ENCODE results near the gene STIM2.
"Not testable (repeated sequence)": the region's sequence is repeated elsewhere in the genome, so short reads cannot be mapped to it uniquely, and the experiment has no call there.

Gene STIM2

DNA sequence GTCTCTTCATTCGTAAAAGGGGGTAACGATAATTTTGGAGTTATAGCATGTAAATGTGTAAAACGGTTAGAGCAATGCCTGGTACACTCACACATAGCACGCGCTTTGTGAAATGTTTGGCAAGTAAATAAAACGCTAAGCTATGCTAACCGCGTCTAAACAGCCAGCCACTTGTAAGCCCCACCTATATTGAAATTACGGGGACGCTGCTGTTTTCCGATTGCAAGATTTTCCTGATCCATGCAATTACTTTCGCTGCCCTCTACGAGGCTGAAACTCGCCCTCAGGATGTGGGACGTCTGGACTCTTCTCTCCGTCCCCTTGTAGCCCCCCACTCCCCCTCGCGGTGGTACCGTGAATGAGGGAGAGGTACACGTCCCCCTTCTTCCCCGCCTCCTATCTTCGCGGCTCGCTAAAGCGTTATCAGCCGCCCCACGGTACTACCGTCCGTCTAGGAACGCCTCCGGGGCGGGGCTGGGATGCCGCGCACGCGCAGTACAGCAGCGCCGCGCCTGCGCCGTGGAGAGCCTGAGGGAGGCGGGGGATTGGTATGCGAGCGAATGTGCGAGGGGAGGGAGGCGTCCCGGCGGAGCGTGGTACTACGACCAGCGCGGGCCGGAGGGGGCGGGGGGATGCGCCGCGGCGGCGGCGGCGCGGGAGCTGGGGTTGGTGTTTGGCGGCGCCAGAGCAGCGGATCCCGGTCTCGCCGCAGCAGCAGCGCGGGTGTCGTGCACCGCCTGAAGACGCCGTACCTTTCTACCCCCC, at the start of gene STIM2:
TSS of gene STIM2 (plus strand) at position 685 of the 765 bp plus-strand sequence.
- DNase-seq, result peak; percentile 94

DNA sequence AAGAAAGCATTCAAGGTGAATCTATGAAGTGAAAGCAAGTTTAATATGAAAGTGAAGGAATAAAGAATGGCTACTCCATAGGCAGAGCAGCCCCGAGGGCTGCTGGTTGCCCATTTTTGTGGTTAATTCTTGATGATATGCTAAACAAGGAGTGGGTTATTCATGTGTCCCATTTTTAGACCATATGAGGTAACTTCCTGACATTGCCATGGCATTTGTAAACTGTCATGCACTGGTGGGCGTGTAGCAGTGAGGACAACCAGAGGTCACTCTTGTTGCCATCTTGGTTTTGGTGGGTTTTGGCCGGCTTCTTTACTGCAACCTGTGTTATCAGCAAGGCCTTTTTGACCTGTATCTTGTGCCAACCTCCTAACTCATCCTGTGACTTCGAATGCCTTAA, 49.1 kb upstream of the STIM2 start:
- DNase-seq, result not testable (repeated sequence)

DNA sequence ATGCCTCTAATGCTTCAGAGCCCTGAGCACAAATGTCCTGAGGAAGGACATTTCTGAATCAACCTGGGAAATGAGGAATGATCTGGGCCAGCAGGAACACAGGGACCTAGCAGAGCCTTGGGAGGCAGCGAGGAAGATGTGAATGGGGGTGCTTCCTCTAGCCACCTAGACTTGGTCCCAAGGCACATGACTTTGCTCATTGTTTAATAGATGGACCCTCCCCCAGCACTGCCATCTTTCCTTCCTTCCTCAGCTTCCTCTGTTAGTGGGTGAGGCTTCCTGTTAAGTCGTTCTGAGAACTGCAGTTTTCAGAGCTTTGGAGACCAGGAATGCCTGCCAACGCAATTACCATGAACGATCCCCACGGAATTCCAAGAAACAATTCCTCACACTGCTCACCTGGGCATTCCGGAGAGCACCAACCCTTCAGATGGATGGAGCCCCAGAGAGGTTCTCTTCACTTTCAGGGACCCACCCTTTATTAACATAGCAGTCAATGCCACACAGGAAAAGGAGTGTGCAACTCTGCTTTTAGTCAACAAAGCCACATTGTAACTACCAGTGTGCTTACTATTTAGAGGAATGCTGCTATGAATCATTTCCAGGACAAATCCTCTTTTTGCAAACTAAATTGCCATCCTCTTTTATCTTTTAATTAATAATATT, 48.5 kb upstream of the STIM2 start:
- no peak for DNase-seq

DNA sequence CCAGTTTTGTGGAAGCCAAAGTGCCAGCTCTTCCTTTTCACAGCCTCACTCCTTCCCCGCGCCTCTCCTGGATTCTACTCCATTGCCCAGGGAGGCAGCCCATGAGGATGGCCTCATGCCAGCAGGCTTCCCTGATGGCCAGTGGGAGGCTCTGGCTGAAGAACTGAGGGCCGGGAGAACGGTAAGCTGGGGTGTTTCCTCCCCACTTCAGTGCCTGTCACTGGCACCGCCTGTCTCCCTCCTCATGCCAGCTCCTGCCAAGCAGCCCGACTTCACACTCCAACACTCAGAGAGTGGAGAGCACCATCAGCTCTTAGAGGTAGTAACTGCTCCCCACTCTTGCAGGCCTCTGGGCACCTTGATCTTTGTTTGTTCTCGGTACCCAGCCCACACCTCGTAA, 46.9 kb upstream of the STIM2 start:
- no peak for DNase-seq

DNA sequence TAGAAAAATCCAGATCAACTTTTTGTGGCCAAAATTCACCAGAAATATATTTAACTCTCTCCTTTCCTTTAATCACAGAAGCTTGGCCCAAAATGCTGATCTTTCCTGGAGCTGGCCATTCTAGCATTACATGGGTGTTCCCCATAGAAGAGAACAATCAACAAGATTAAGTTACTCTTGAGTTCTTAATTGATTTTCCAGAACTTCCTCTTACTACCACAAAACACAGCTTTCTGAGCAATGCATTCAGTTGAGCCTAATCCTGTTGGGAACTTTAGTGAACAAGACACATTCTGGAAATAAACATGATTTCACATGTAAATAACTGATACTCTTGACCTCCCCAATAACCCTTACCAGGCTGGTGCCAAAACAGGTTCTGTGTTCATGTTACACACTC, 45.4 kb upstream of the STIM2 start:
- no peak for DNase-seq

DNA sequence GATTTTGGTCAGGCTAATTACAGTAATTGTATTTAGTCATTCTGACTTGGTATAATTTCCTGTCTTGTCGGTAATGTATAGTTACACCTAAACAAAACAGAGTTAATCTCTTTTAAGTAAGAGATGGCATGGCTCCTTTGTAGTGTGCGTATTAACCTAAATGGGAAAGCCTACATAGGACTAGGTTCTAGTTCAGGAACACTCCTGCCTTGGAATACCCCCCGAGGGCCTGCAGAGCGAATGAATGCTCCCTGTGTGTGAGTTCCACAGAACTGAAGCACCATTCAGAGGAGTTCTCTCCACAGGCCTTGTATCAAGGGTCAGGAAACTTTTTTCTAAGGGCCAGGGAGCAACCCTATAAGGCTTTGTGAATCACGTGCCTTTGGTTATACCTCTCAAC, 44.9 kb upstream of the STIM2 start:
- DNase-seq, result no peak

DNA sequence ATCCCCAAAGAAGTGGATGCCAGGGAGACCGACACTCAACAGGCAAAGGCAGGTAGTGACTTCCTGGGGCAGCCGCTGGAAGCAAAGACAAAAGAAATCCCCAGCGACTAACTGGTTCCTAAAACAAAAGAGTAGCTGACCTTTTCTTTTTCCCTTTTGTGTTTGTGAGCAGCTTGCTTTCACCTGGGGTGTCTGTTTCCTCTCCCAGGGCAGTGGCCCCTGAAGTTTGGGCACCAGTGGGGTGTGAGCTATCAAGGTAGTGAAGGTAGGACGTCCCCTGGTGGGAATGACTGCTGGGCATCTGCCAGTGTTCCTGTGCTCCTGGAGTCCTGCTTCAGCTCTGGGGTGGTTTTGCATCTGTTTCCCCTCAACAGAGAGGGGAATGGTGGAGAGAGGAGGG, 41.6 kb upstream of the STIM2 start:
- DNase-seq, result no peak

DNA sequence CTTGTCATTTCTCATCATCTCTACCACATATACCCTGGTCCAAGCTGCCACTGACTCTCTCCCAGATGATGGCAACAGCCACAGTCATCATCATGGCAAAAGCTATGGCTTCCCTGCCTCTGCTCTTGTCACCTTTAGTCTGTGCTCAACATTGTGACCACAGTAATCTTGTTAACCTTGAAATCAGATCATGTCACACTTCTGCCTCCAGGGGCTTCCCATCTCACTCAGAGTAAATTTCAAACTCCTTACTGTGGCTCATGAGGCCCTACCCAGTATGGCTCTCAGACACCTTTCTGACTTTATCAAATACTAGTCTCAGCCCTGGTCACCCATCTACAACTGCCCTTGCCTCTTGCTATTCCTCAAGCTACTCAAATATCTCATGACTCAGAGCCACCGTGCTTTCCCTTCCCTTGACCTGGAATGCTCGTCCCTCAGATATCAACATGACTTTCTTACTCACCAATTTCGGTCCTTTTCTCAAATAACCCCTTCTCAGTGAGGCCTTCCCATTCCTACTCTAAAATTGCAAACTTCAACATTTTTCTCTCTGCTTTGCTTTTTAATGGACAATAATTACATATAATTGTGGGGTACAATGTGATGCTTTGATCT, 41.1 kb upstream of the STIM2 start:
- DNase-seq, result no peak

DNA sequence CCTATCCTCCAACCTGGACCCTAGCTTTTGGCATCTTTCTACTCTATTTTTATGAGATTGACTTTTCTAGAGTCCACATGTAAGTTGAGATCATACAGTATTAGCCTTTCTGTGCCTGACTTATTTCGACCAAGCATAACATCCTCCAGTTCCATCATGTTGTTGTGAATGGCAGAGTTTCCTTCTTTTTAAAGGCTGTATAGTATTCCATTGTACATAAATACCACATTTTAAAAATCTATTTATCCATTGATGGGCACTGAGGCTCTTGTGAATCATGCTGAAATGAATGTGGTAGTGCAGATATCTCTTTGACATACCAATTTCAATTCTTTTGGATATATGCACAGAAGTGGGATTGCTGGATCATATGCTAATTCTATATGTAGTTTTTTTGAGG, 40.3 kb upstream of the STIM2 start:
- no peak for DNase-seq

DNA sequence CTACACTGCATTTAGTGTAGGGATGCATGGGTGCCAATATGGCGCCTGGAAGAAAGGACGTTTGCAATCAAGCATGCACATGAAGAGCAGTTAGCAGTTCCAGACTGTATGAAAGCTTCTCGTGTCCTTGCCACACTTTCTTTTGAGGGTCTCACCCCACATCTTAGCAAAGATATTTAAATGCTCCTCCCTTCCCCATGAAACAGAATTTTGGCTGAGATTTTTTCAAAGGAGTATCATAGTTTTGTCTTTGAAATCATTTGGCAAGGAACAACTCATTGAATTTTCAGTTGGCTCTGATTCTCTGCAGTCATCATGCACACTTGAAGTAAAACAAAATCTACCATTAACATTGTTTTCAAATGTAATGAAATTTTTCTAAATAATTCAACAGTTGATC, 39.6 kb upstream of the STIM2 start:
- no peak for DNase-seq

DNA sequence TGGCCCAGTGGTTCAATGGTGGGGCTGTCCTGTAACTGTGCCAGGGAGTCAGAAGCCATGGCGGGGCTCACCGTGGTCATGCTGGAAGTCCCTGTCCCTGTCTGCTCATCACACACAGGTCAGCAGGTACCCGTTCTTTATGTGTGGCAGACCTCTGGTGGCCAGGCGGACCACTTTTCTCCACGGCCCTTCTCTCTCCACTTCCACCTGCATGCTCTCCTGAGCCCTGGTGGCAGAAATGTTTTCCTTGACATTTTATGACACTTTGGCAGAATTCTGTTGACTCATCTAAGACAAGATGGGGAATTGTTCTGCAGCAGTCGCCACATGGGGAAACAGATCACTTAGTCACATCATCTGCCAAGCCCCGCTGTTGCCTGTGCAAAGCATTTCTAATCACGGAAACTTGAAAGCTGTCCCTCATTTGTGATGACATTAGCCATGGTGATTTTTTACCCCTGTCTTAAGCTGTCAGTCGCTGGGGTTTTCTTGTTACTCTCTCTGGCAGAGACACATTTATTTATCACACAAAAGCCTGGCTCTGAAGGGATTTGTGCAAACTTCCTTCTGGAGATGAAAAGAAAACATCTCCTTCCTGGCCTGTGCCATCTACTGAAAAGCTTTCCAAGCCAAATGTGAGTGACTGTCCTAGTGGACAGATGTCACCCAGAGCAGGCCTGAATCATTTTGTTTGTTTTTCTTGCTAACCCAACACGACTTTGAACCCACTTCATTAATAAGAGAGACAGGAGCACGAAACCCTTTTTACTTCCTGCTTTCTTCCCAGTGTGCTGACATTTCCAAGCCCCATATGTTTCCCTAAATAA, 38.8 kb upstream of the STIM2 start:
- no peak for DNase-seq

DNA sequence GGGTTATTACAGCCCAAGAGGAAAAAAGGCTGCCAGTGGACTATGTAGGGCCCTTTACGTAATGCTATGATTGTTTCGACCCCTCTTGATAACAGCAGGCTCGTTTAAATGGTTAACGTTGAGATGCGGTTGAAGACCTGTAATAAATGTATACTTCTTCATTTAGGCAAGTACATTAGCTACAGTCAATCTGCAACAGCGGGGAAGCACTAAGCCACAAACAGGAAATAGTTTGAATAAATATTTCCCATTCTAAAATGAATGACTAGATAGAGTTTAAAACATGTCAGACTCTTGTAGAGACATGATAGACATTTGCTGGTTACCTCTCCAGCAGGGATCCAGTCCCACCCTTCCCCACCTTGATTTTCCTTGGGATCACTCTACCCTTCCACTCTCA, 38.1 kb upstream of the STIM2 start:
- no peak for DNase-seq

DNA sequence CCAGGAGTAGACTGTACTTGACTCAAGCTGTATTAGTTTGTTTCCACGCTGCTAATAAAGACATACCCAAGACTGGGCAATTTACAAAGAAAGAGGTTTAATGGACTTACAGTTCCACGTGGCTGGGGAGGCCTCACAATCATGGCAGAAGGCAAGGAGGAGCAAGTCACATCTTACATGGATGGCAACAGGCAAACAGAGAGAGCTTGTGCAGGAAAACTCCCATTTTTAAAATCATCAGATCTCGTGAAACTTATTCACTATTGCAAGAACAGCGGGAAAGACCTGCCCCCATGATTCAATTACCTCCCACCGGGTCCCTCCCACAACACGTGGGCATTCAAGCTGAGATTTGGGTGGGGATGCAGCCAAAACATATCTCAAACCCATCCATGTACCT, 37.7 kb upstream of the STIM2 start:
- DNase-seq, result not testable (repeated sequence)

DNA sequence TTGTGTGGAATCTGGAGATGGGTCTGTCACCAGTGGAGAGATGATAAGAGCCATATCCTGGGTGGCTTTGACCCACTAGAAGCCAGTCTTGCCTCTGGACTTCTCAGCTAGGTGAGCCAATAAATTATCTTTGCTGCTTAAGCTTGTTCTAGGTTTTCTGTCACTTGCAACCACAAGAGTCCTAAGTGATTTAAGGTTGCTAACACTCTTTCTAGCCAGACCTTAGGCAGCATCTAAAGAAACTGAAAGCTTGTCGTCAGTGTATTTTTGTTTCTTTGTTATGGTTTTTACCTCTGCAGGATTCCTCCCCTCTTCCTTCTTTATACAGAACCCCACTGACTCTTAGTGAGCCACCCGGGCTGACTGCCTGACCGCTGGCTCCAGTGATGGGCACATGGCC, 37.1 kb upstream of the STIM2 start:
- no peak for DNase-seq

DNA sequence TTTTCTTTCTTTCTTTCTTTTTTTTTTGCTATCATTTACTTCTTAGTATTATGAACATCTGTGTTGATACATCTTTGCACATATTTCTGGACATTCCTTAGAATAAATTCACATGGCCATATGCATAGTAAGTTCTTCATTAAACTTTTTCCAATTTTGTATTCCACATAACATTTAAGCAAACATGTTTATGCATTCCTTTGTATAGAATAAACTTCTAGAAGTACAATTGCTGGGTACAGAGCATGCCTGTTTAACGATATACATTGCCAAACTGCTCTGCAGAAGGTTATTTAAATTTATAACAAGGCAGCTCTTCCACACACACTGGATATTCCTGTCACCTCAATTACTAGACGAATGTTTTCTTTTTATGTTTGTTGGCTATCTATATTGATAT, 36.0 kb upstream of the STIM2 start:
- DNase-seq, result no peak

DNA sequence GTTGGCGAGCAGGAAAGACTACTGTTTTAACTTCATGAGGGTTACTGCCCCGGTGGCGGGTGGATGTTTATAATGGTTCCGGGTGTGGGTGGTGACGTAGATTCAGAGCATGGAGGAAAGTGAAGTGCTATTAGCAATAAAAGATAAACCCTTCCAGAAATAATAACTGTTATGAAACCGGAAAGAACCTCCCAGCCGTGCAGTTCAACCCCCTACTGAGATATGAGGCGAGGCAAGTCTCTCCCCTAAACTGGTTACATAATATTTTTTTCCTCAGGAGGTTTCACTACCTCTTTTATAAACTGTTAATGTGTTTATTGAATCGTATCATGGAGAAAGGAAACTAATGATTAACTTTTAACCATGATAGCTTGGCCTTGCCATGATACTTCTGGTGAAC, 33.9 kb upstream of the STIM2 start:
- no peak for DNase-seq

DNA sequence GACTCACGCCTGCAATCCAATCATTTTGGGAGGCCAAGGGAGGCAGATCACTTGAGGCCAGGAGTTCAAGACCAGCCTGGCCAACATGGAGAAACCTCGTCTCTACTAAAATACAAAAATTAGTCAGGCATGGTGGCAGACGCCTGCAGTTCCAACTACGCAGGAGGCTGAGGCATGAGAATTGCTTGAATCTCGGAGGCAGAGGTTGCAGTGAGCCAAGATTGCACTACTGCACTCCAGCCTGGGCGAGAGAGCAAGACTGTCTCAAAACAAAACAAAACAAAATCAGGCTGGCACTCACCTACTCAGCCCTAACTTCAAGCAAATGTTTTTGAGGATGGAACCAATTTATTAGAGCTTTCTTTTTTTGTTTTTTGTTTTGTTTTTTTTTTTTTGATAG, 33.3 kb upstream of the STIM2 start:
- DNase-seq, result not testable (repeated sequence)

DNA sequence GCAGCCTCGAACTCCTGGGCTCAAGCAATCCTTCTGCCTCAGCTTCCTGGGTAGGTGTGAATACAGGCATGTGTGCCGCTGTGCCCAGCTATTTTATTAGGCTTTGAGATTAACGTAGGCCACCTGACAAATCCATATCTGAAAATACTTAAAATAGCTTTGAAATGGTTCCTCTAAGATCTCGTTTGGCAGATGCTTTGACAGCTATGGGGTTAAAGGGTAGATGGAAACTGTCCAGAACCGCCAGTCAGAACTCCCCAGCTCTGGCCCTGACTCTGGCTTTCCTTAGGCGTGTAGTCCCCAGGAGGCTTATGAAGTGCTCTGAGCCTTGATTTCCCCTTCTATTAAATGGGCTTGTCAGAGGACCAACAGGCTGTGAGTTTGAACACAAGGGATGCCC, 32.8 kb upstream of the STIM2 start:
- DNase-seq, result no peak

DNA sequence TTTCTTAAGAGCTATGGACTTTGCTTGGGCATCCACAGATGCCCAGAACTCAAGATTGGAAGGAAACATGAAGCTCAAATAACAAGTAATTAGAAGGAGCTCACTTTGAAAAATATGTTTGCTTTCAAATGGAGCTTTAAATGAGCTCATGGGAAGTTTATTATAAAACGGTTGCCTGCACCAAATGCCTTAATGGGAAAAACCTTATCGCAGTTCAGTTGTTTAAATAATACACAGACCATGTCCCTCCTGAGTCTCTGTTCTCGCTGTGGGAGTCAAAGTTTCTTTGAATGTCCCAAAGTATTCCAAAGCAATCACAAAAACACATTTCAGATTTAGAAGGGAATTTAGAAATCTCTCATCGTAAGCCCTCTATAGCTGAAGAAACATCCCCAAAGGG, 31.6 kb upstream of the STIM2 start:
- DNase-seq, result no peak

DNA sequence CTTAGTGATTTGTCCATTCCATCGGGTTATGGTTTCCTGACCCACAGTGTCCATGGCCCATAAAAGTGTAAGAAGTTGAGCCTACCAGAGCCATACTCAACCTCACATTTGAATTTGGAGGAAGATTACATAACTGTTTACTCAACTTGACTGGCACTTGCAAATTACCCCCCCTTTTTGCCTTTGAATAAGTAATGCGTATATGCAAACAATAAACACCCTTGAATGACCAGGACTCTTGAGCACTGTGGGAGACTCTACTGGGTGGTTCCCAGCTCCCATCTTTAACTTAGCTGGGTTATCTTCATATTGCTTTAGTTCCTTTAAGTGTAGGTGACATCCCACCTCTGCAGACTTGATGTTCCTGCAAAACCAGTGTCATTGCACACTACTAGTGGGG, 30.6 kb upstream of the STIM2 start:
- no peak for DNase-seq

DNA sequence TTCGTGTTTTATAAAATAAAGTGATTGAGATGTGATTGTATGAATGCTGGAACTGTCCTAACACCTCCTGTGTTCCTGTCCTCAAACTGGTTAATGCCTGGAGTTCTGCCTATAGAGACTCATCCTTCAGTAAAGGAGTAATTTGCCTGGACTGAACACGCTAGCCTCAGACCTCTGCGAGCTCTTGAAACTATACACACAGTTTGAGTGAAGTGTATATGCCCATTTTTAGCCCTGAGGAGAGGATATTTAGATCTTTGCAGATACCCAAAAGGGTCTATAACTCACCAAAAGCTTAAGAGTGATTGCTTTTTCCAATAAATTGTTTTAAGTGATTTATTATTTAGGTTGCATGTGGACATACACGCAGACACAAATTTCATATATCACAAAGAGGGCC, 29.9 kb upstream of the STIM2 start:
- no peak for DNase-seq

DNA sequence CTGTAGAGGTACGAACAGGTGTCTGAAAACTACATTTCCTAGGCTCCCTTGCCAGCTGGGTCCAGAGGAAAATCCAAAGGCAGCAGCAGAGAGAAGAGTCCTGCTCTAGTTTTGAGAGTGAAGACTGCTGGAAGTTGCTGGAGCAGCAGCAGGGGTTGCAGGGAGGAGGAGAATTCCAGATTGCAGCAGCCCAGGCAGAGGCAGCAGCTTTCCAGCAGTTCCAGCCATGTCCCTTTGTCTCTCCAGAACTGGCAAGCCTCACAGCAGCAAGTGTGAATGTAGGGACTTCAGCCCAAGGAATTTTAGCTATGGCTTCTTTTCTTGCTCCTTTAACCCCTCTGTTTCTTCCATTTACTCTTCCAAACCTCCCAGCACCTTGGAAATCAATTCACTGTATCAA, 24.1 kb upstream of the STIM2 start:
- no peak for DNase-seq

DNA sequence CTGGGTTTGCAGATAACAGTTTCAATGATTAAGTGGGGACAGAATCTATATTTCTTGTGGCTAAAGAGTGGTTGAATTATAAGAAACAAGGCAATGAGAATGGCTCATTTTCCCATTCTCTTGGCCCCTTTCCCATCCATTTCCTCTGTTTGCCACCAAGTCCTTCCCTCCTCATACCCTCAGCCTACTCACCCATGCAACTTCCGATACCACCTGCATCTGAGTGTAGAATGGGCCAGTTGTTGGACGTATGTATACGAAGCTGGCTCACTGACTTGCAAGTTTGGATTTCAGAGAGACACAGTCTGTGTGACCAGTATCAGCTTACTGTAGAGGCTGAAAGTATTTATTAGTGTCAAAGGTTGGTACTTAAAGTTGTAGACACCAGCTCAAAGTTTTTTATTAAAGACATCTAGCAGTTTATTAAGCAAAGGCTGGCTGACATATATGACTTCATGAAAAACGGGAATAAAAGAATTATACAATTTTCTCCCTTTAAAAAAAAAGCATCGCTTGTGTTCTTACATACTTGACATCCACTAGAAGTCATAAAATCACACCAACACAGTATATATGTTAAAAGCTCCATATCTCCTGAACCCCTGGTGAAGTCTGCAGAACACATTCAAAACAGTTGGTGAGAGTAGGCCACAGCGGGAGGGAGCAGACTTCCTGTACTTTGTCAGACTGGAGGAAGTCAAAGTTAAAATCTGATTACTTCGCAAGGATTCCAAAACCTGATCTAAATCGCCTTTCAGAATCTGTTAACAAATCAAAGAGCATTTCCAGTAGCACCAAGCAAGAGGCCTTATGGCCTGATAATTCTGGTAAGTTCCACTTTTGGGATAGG, 22.4 kb upstream of the STIM2 start:
- DNase-seq, result no peak
